ENCODE measurements around the gene RSPRY1.
"Not testable (repeated sequence)": the region's sequence is repeated elsewhere in the genome, so short reads cannot be mapped to it uniquely, and the experiment has no call there.

Gene RSPRY1

DNA sequence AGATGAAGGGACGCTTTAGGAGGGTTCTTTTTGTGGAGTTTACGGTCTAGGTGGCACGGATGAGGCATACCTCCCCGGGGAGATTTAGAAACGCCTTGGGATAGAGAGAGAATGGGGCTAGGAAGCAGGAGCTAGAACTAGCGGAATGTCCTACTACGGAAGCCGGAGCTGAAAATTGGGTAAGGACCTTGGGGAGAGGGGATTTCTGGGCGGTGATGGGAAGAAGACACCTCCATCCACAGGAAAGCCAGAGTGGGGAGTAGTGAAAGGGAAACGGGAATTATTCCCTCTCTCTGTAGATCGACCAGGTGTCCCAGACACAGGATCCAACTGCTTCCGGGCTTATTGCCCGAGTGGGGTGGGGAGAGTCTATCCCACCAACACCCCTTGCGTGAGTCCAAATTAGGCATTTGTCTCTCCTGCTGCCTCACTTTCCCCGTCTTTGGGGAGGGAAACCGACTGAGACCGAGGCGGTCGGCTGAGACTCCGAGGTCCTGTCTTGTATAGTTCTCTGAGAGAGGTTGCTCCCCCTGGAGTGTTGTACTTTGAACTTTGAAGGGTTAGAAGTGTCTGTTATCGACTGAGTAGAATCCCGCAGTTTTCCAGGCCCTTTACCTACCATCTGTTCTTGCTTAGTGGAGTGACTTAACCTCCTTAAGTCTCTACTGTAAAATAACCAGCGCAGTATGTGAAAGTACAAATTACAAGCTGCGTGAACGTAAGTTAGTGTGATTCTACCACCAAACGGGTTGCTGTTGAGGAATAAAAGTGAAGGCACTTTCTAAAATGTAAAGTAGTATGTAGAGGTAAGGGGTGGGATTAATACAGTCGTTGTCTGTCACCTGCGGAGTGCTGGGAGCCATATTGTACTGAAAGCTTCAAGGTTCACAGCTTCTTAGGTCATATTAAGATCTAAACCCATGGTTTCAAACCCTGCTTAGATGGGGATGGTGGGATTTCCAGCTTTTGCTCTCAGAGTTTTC, 1.0 kb downstream of the RSPRY1 start:
- peak overlapping the region; percentile 98 for H3K4me3 ChIP-seq (ENCODE audit: low read length)
- TF ChIP-seq, protein P1, sequence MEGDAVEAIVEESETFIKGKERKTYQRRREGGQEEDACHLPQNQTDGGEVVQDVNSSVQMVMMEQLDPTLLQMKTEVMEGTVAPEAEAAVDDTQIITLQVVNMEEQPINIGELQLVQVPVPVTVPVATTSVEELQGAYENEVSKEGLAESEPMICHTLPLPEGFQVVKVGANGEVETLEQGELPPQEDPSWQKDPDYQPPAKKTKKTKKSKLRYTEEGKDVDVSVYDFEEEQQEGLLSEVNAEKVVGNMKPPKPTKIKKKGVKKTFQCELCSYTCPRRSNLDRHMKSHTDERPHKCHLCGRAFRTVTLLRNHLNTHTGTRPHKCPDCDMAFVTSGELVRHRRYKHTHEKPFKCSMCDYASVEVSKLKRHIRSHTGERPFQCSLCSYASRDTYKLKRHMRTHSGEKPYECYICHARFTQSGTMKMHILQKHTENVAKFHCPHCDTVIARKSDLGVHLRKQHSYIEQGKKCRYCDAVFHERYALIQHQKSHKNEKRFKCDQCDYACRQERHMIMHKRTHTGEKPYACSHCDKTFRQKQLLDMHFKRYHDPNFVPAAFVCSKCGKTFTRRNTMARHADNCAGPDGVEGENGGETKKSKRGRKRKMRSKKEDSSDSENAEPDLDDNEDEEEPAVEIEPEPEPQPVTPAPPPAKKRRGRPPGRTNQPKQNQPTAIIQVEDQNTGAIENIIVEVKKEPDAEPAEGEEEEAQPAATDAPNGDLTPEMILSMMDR (conservative IDR thresholded peaks at IDR 0.05; ENCODE audit: low read depth, low read length), result no peak
- no peak for DNase-seq (ENCODE audit: low read depth)

DNA sequence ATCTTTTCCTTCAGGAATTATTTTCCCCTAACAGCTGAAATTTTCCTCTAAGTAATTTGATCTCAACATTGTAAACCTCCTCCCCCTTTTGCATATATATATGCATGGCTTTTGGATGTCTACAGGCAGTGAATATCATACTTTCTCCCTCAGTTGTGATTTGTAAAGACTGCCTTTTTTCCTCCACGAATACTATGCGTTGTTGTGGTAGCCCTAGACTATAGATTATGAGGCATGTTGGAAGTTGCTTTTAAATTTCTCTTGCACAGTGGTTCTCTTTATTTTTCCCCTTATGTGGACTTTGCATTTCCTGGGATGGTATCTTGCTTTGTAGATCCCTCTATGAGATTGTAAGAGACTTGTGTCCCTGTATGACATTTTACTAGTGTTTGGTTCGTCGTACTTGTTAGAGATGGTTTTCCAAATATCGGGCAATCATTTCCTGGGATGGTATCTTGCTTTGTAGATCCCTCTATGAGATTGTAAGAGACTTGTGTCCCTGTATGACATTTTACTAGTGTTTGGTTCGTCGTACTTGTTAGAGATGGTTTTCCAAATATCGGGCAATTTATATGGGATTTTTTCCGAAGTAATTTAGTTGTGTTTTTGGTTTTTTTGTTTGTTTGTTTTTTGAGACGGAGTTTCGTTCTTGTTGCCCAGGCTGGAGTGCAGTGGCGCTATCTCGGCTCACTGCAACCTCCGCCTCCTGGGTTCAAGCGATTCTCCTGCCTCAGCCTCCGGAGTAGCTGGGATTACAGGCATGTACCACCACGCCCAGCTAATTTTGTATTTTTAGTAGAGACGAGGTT, 2.0 kb downstream of the RSPRY1 start:
- H3K4me3 ChIP-seq (ENCODE audit: low read length), result peak overlapping the region; percentile 98
- DNase-seq (ENCODE audit: low read depth), result not testable (repeated sequence)

DNA sequence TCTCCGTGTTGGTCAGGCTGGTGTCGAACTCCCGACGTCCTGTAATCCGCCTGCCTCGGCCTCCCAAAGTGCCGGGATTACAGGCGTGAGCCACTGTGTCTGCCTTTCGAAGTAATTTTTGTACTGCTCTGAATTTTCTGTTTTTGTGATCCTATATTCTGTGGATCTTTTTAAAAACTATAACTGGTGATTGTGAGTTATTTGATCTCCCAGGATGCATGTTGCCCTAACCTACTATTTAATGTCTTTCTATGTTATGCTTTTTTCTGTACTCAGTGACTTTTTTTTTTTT, 2.5 kb downstream of the RSPRY1 start:
- no peak overlapping the region for H3K4me3 ChIP-seq (ENCODE audit: low read length)
- DNase-seq (ENCODE audit: low read depth), result no peak
- TF ChIP-seq, protein P1 (conservative IDR thresholded peaks at IDR 0.05; ENCODE audit: low read depth, low read length), result no peak

DNA sequence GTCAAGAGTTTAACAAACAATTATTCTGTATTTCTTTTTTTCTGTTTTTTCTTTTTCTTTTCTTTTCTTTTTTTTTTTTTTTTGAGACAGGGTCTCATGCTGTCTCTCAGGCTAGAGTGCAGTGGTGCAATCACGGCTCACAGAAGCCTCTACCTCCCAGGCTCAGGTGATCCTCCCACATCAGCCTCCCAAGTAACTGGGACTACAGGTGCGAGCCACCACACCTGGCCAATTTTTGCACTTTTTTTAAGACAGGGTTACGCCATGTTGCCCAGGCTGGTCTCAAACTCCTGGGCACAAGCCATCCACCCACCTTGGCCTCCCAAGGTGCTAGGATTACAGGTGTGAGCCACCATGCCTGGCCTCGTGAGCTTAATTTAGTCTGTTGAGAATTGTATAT, 3.4 kb downstream of the RSPRY1 start:
- not testable (repeated sequence) for H3K4me3 ChIP-seq (ENCODE audit: low read length); DNase-seq (ENCODE audit: low read depth)

DNA sequence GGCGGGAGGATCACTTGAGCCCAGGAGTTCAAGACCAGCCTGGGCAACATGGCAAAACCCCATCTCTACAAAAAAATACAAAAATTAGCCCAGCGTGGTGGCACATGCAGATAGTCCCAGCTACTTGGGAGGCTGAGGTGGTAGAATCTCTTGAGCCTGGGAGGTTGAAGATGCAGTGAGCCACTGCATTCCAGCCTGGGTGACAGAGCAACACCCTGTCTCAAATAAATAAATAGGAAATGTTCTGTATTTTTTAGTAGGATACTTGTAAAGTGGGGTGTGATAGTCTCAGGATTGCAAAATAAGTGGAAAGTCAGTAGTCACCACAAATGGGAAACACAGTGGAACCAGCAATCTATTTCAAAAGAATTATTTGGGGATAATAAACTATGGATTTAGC, 4.0 kb downstream of the RSPRY1 start:
- H3K4me3 ChIP-seq (ENCODE audit: low read length), result no peak overlapping the region
- TF ChIP-seq, protein P1 (conservative IDR thresholded peaks at IDR 0.05; ENCODE audit: low read depth, low read length), result no peak
- no peak for DNase-seq (ENCODE audit: low read depth)

DNA sequence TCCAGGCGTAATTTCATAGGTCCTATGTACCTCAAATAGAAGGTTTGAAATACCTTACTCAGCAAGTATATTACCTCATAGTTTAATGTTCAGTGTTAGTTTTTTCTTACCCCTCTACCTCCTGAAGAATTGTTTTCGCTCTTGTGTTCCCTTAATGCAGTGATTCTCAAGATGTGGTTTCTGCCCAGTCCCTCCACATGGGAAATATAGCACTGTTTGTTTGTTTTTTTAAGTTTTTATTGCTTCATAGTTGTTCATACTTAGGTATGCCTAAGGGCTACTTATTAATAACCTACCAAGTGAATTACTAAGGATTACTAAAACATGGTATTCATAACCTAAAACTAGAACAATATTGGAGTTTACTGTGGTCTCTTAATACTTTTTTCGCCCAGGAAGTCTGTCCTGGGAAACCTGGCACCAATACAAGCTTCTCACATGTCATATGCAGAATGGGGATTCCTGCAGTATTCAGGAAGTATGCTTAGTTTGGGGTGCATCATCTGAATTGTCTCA, 5.0 kb downstream of the RSPRY1 start:
- DNase-seq (ENCODE audit: low read depth), result no peak
- TF ChIP-seq, protein P1 (conservative IDR thresholded peaks at IDR 0.05; ENCODE audit: low read depth, low read length), result no peak
- no peak overlapping the region for H3K4me3 ChIP-seq (ENCODE audit: low read length)

DNA sequence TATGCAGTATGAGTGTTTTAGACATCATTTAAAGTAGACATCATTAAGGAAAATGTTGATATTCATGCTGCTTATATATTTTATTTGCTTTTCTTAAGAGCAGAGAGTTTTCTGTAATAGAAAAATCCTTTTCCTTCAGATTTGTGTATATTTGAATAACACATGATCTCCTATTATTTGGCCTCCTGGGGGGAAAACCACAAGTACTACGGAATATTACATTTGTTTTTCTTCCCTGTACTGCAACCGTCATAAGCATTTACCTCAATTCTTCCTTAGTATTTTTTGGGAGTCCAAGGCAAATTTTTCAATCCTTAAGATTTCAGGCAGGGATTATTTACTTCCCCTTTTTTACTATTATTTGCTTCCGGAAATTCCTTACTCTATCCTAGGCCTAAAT, 6.0 kb downstream of the RSPRY1 start:
- no peak overlapping the region for H3K4me3 ChIP-seq (ENCODE audit: low read length)
- no peak for DNase-seq (ENCODE audit: low read depth)
- TF ChIP-seq, protein P1 (conservative IDR thresholded peaks at IDR 0.05; ENCODE audit: low read depth, low read length), result no peak

Data from retinal pigment epithelial cell (primary cell).